Measurements from ENCODE around the gene GBP4. TPM values are rescaled to one million over a fixed set of nuclear protein-coding genes. Genes with fewer than 3 reads are reported as not detected.

The GBP4 gene
- total RNA-seq, 4 donors from 2014 or later = 5.4 to 70.6 (median 6.9) TPM

DNA sequence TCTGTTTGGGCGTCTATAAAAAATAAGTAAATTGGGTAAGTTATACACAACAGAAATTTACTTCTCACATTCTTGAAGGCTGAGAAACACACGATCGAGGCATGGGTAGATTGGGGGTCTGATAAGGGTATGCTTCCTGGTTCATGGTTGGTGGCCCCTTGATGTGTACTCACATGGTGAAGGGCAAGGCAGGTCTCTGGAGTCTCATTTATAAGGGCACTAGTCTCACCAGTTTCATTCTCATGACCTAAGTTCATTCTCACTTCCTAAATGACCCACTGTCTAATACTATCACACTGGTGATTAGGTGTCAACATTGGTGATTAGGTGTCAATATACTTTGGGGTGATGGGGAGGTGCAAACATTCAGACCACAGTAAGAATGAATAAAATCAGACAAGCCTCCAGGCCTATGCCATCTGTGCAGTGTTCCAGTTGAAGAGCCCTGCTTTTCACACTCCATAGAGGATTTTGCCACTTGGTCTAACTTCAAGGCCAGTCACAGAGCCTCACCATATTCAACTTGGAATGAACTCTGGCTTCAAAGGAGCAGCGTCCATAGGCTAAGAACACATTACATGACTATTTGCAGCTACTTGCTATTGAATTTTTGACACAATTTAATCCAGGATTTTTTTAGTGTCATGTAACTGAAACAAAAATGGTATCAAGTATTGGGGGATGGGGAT, 2.5 kb upstream of the GBP4 start:
- TF ChIP-seq, protein P1, sequence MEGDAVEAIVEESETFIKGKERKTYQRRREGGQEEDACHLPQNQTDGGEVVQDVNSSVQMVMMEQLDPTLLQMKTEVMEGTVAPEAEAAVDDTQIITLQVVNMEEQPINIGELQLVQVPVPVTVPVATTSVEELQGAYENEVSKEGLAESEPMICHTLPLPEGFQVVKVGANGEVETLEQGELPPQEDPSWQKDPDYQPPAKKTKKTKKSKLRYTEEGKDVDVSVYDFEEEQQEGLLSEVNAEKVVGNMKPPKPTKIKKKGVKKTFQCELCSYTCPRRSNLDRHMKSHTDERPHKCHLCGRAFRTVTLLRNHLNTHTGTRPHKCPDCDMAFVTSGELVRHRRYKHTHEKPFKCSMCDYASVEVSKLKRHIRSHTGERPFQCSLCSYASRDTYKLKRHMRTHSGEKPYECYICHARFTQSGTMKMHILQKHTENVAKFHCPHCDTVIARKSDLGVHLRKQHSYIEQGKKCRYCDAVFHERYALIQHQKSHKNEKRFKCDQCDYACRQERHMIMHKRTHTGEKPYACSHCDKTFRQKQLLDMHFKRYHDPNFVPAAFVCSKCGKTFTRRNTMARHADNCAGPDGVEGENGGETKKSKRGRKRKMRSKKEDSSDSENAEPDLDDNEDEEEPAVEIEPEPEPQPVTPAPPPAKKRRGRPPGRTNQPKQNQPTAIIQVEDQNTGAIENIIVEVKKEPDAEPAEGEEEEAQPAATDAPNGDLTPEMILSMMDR (IDR thresholded peaks at IDR 0.05; ENCODE audit: low read depth) = no peak

DNA sequence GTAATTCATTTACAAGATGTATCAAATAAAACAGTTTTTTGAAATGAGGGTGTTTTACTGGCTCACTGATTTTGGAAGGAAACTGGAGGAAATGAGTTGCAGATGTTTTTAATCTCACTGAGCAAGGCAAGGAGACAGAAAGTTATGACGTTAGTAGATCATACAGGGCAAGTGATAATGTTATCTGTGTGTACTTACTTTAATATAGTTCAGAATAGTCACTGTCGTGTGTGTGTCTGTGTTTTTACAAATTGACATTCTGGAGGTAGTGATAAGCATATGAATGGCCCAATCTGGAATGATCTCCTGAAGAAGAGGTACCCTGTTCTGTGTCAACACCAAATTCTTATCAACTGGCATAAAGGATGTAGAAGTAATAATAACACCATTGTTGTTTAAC, 1.9 kb upstream of the GBP4 start:
- TF ChIP-seq, protein P1 (IDR thresholded peaks at IDR 0.05; ENCODE audit: low read depth) = no peak

DNA sequence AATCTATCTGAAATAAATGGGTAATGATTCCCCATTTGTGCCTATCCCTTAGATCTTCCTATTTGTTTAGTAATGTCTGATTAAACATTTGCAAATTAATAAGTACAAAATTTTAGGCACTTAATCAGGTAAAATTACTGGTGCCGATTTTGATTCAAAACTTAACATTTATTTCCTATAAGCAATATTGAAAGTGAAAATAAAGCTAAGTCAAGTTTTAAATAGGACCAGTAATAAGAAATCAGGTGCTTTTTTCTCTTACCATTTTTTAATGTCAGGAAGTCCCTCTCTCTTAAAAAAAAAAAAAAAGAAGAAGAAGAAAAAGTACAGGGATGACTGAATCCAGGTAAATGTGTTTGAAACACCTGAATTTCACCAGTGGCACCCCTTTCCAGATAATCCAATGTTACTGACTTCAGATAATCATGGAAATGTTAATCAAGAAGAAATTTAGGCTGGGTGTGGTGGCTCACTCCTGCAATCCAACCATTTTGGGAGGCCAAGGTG, 836 bp upstream of the GBP4 start:
- TF ChIP-seq, protein P1 (IDR thresholded peaks at IDR 0.05; ENCODE audit: low read depth) = no peak

DNA sequence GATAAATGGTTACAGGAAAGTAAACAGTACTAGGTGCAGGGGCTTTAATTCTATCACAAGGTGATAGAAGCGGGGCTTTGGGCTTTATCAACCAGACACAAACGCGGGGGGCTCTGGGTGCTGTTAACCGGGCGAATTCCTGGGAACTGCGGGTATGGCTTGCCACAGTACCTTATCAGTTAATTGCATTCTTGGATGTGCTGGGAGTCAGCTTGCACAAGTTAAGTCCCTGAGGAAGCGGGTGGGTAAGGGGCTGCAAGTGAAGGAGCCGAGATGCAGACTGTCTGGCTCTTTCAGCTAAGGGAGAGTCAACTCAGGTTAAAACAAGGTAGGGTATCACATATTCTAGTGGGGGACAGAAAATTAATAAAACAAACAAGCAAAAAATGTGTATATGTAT, 661 bp downstream of the GBP4 start:
- TF ChIP-seq, protein P1 (IDR thresholded peaks at IDR 0.05; ENCODE audit: low read depth) = no peak

DNA sequence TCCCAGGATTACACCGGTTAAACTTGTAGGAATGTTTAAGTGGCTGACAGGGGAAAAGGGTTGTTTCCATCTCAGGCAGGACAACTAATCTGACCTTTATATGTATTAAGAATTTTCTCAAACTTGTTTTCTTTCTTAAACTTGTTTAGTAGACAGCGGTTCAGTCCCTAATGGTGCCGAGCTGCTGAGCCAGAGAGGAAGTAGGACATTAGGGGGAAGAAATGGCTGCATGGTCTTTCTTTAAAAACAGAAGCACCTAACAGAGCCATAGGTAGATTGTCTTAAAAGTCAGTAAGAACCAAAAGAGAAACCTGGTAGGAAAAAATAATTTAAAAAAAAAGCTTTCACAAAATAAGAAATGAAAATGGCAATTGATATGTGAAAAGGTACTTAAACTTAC, 3.3 kb downstream of the GBP4 start:
- TF ChIP-seq, protein P1 (IDR thresholded peaks at IDR 0.05; ENCODE audit: low read depth) = no peak

DNA sequence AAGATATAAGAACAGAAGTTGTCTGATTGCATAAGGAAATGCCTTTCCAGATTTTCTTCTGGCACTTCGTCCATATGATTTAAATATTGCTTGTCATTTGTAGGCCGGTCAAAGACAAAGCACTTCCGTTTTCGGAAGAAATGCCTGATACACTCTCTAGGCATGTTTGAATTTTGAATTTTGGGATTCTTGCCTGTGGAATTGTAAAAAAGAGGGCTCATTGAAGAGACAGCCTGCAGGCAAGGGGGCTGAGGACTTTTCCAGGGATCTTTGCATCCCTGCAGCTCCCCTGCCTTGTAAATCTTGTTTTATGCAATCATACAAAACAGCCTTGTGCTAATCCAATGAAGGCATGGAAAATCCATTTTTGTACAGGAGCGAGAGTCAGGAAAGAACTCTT, 7.4 kb downstream of the GBP4 start:
- TF ChIP-seq, protein P1 (IDR thresholded peaks at IDR 0.05; ENCODE audit: low read depth) = no peak

DNA sequence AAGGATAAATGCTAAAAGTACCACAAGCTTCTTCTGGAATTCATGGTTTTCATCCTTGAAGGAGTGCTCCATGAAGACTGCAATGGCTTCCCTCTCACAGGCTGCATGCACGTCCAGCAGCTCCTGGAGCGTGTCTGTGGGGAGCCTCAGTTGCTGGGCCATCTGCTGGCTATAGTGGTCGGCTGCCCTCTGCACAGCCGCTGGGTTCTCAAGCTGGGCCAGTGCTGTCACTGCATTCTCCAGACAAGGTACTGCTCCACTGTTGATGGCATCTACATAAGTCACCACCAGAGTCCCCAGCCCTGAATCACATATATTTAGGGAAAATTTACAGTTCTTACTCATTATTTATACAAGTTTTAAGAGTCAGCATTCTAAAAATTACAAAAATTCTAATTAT, 8.7 kb downstream of the GBP4 start:
- TF ChIP-seq, protein P1 (IDR thresholded peaks at IDR 0.05; ENCODE audit: low read depth) = no peak

Data from subcutaneous adipose tissue (tissue), 4 donors.